NT2/D1 (cell line): ENCODE measurements around the gene HNRNPA2B1.

Source experiments
- YY1 ChIP-seq: IDR thresholded peaks from 2 replicates; pipeline ENCODE4 v1.6.1; 2011; ENCODE audit not compliant: insufficient read length, insufficient read depth
- ZNF274 ChIP-seq: IDR thresholded peaks from 2 replicates; pipeline ENCODE4 v1.6.1; 2011; ENCODE audit warnings: mild to moderate bottlenecking, low read depth, low read length

DNA sequence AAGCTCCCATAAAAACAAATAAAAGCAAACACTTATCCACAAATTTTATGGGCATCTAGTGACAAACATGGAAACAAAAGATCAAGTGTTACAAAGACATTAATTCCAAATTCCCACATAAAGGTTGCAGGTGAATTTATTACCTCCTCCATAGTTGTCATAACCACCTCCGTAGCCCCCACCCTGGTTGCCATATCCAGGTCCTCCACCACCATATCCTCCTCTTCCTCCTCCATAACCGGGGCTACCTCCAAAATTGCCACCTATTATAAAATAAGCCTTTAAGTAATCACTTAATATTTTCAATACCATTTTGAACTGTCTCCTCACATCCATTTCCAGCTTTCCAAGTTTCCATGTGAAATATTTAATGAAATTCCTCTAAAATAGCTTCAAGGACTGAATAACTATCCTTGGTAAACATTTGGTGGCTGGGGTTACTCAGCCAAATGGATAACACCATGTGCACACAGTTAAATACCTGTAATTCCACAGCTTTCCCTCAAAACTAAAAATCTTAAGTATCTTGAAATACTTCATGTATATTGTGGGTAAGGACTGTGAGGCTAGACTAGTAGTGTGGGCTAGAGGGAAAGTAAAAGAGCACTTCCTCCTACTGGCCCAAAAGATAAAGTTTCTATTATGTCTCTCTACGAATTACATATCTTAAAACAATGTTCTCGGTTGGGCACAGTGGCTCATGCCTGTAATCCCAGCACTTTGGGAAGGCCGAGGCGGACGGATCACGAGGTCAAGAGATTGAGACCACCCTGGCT is 6.9 kb downstream of the HNRNPA2B1 start:
- no peak for TF ChIP-seq ZNF274
- no peak for TF ChIP-seq YY1
